Hepatocyte (in vitro differentiated cells): ENCODE measurements around the gene SAPCD1. TPM values are rescaled to one million over a fixed set of nuclear protein-coding genes. Genes with fewer than 3 reads are reported as not detected.

ENCODE experiments used
- DNase-seq: peaks from one replicate; pipeline ENCODE4 v3.0.0-alpha.2; 2016; ENCODE audit warnings: low spot score
- H2AFZ ChIP-seq: fragments of 200-600 bp; sonication (generic); 2 replicates; pipeline ENCODE4 v1.6.0; 2016; ENCODE audit warnings: antibody characterized with exemption, mild to moderate bottlenecking
- H3K27ac ChIP-seq: fragments of 200-600 bp; sonication (generic); 2 replicates; pipeline ENCODE4 v1.5.1; 2016; ENCODE audit warnings: mild to moderate bottlenecking
- H3K27me3 ChIP-seq: fragments of 200-600 bp; sonication (generic); 2 replicates; pipeline ENCODE4 v1.6.1; 2016
- H3K36me3 ChIP-seq: fragments of 200-600 bp; sonication (generic); replicated peaks from 2 replicates; pipeline ENCODE4 v1.5.1; 2016; ENCODE audit warnings: low read depth; ENCODE audit not compliant: insufficient read depth
- H3K4me1 ChIP-seq: fragments of 200-600 bp; sonication (generic); 2 replicates; pipeline ENCODE4 v1.5.1; 2016; ENCODE audit warnings: mild to moderate bottlenecking, moderate library complexity; ENCODE audit not compliant: insufficient read depth
- H3K4me2 ChIP-seq: fragments of 200-600 bp; sonication (generic); 2 replicates; pipeline ENCODE4 v1.6.0; 2016
- H3K4me3 ChIP-seq: fragments of 200-600 bp; sonication (generic); 2 replicates; pipeline ENCODE4 v1.5.1; 2016; ENCODE audit warnings: mild to moderate bottlenecking
- H3K79me2 ChIP-seq: fragments of 200-600 bp; sonication (generic); 2 replicates; pipeline ENCODE4 v1.6.0; 2017; ENCODE audit warnings: mild to moderate bottlenecking
- H3K9me2 ChIP-seq: fragments of 200-600 bp; sonication (generic); replicated peaks from 2 replicates; pipeline ENCODE4 v1.6.0; 2017; ENCODE audit warnings: mild to moderate bottlenecking; ENCODE audit not compliant: insufficient read depth
- H3K9me3 ChIP-seq: fragments of 200-600 bp; sonication (generic); 2 replicates; pipeline ENCODE4 v1.5.1; 2016; ENCODE audit warnings: low read depth, mild to moderate bottlenecking
- H4K20me1 ChIP-seq: fragments of 200-600 bp; sonication (generic); 2 replicates; pipeline ENCODE4 v1.6.0; 2016; ENCODE audit warnings: mild to moderate bottlenecking; ENCODE audit not compliant: insufficient read depth, poor library complexity, severe bottlenecking
- CTCF ChIP-seq: fragments of 200-600 bp; sonication (generic); IDR thresholded peaks from 2 replicates; pipeline ENCODE4 v1.5.1; 2016; ENCODE audit warnings: antibody characterized with exemption, mild to moderate bottlenecking; ENCODE audit not compliant: poor library complexity
- EZH2 ChIP-seq: fragments of 200-600 bp; sonication (generic); IDR thresholded peaks from 2 replicates; pipeline ENCODE4 v1.6.1; 2016; ENCODE audit warnings: antibody characterized with exemption, mild to moderate bottlenecking, borderline replicate concordance
- EZH2phosphoT487 ChIP-seq: fragments of 200-600 bp; sonication (generic); IDR thresholded peaks from one replicate; pipeline ENCODE4 v1.6.1; 2018; ENCODE audit warnings: antibody characterized with exemption, mild to moderate bottlenecking, low read depth, moderate library complexity; ENCODE audit not compliant: unreplicated experiment, severe bottlenecking
- WGBS: methylation state at CpG from one replicate; pipeline ENCODE4 v1.1.6; 2016; ENCODE audit warnings: low lambda C conversion rate; ENCODE audit errors: missing lambda C conversion rate; 5-methylcytosine and 5-hydroxymethylcytosine counted together
- polyA plus RNA-seq: library from polyadenylated mRNA; unstranded; fragments of >200 nt; fragmentation: Nextera tagmentation; extraction: Ambion mirVana; gene quantifications from 2 replicates; pipeline ENCODE4 v1.2.1, GENCODE V29; 2016
- total RNA-seq: library from RNA; depleted of rRNA; stranded (reverse); fragments of >200 nt; gene quantifications from 2 replicates; pipeline ENCODE4 v1.2.3, GENCODE V29; 2014

Gene SAPCD1
- total and polyA plus RNA-seq, 2 experiments from 2014 or later, result 1.4 to 2.0 TPM

GRCh38 chr6:31723245-31723979 is 39.0 kb upstream of the SAPCD1 start, which contains the start of gene MPIG6B:
TSS of gene MPIG6B (plus strand) at chr6:31723373. CDS start at chr6:31723384, 11 bp downstream.
- Histone ChIP-seq H4K20me1 (peaks cover 6% of the 10 kb centered on the region), H3K9me3 (no peaks in the 10 kb centered on the region), H3K4me1 (no peaks in the 10 kb centered on the region), H3K79me2 (peaks cover 7% of the 10 kb centered on the region), H3K4me3 (no peak within 1 kb of the TSS), H3K27me3 (no peaks in the 10 kb centered on the region), H3K4me2 (no peak within 1 kb of the TSS), H3K9me2 (no peaks in the 10 kb centered on the region), H3K27ac (no peak within 1 kb of the TSS), H3K36me3 (no peaks in the 10 kb centered on the region), H2AFZ (no peak within 1 kb of the TSS)
- DNase-seq, result no peak
- TF ChIP-seq CTCF (no peak), EZH2phosphoT487 (no peak), EZH2 (no peak)
- WGBS, result 94% methylated on average over 46 of the region's 46 CpGs

GRCh38 chr6:31723980-31724691 is 38.3 kb upstream of the SAPCD1 start:
- no peaks in the 10 kb centered on the region for H3K36me3 ChIP-seq
- H2AFZ ChIP-seq, result no peak overlapping the region
- no peaks in the 10 kb centered on the region for H3K9me3 ChIP-seq
- no peak overlapping the region for H3K4me3 ChIP-seq
- H3K4me1 ChIP-seq, result no peaks in the 10 kb centered on the region
- H3K9me2 ChIP-seq, result no peaks in the 10 kb centered on the region
- H3K4me2 ChIP-seq, result no peak overlapping the region
- H3K79me2 ChIP-seq, result peaks cover 14% of the 10 kb centered on the region
- no peaks in the 10 kb centered on the region for H3K27me3 ChIP-seq
- no peak for TF ChIP-seq CTCF
- H4K20me1 ChIP-seq, result peaks cover 10% of the 10 kb centered on the region
- no peak overlapping the region for H3K27ac ChIP-seq
- DNase-seq, result no peak
- 95% methylated on average over 24 of the region's 25 CpGs for WGBS

GRCh38 chr6:31725502-31726350 is 36.7 kb upstream of the SAPCD1 start:
- Histone ChIP-seq H3K79me2 (peaks cover 16% of the 10 kb centered on the region), H3K4me2 (no peak overlapping the region), H3K36me3 (no peaks in the 10 kb centered on the region), H3K27ac (no peak overlapping the region), H4K20me1 (peaks cover 10% of the 10 kb centered on the region), H3K4me1 (peaks cover 4% of the 10 kb centered on the region), H2AFZ (no peak overlapping the region), H3K9me3 (no peaks in the 10 kb centered on the region), H3K27me3 (no peaks in the 10 kb centered on the region), H3K4me3 (no peak overlapping the region), H3K9me2 (no peaks in the 10 kb centered on the region)
- DNase-seq, result no peak
- no peak for TF ChIP-seq EZH2phosphoT487
- no peak for TF ChIP-seq CTCF
- WGBS, result 97% methylated on average over 12 of the region's 12 CpGs
